Measurements from ENCODE around the gene IFIT1. TPM values are rescaled to one million over a fixed set of nuclear protein-coding genes. Genes with fewer than 3 reads are reported as not detected.
A peak's percentile ranks its signal among the peaks of the same experiment; 100 is the strongest.
"Not testable (repeated sequence)": the region's sequence is repeated elsewhere in the genome, so short reads cannot be mapped to it uniquely, and the experiment has no call there.

IFIT1 gene
- total and polyA plus RNA-seq, 2 donors (not counting 1 experiment from before 2014, with no cell fraction given) = 0.63 to 1.2 TPM

- H3K9me3 ChIP-seq (ENCODE audit: control extremely low read depth in 1 of 3, control insufficient read depth in 2 of 3, insufficient read depth in 1 of 3, low read length in 2 of 3); H3K4me1 ChIP-seq (ENCODE audit: control insufficient read depth in 2 of 2, insufficient read depth in 2 of 2, low read length in 2 of 2); ATAC-seq (ENCODE audit: low read depth); H2AFZ ChIP-seq (ENCODE audit: insufficient read depth, low read depth, low read length, poor library complexity, severe bottlenecking); H4K20me1 ChIP-seq (ENCODE audit: control insufficient read depth, insufficient read depth, low read length, poor library complexity, severe bottlenecking); H3K9ac ChIP-seq (ENCODE audit: low read length); H3K27me3 Mint-ChIP-seq; H3K4me3 Mint-ChIP-seq; H3K27me3 ChIP-seq (replicated peaks in 1 of 4; ENCODE audit: control extremely low read depth in 1 of 4, control insufficient read depth in 3 of 4, insufficient read depth in 4 of 4, low read length in 3 of 4); intact Hi-C loops (cut with micrococcal nuclease); H3K9me3 Mint-ChIP-seq (ENCODE audit: insufficient read depth); H3K4me3 ChIP-seq (ENCODE audit: control extremely low read depth in 1 of 5, extremely low read depth in 1 of 5, insufficient read depth in 1 of 5, low read depth in 2 of 5, low read length in 4 of 5); POLR2A ChIA-PET; H3K4me2 ChIP-seq (replicated peaks; ENCODE audit: low read depth, low read length, poor library complexity, severe bottlenecking); H3K27ac ChIP-seq (ENCODE audit: low read length in 2 of 2); DNase-seq; H3K36me3 ChIP-seq (replicated peaks in 1 of 2; ENCODE audit: control extremely low read depth in 1 of 2, control insufficient read depth in 1 of 2, extremely low read depth in 1 of 2, insufficient read depth in 2 of 2, low read length in 1 of 2); H3K27ac Mint-ChIP-seq: not testable (repeated sequence)
- 96% methylated on average over 4 of the region's 5 CpGs for WGBS (ENCODE audit: insufficient coverage)
- H3K4me1 Mint-ChIP-seq = peaks cover 16% of the 10 kb centered on the region
- peaks cover 16% of the 10 kb centered on the region for H3K79me2 ChIP-seq (ENCODE audit: control insufficient read depth, insufficient read depth, low read length)
- CTCF ChIA-PET = interaction anchor here (0.7 to 1.0 kb wide), 2 partner anchors 12 to 155 kb away, joined by 3 read pairs; no protein-coding TSS in a partner anchor
Observed at GRCh38 chr10:89409282-89409681, 16.9 kb downstream of the IFIT1 start.

GRCh38 chr10:89410551-89410950 is 18.1 kb downstream of the IFIT1 start:
- H3K9me3 Mint-ChIP-seq (ENCODE audit: insufficient read depth); POLR2A ChIA-PET; DNase-seq; H3K27me3 Mint-ChIP-seq; CTCF ChIA-PET; H3K9ac ChIP-seq (ENCODE audit: low read length); H3K9me3 ChIP-seq (ENCODE audit: control extremely low read depth in 1 of 3, control insufficient read depth in 2 of 3, insufficient read depth in 1 of 3, low read length in 2 of 3); H2AFZ ChIP-seq (ENCODE audit: insufficient read depth, low read depth, low read length, poor library complexity, severe bottlenecking); H3K4me3 ChIP-seq (ENCODE audit: control extremely low read depth in 1 of 5, extremely low read depth in 1 of 5, insufficient read depth in 1 of 5, low read depth in 2 of 5, low read length in 4 of 5); H3K4me2 ChIP-seq (replicated peaks; ENCODE audit: low read depth, low read length, poor library complexity, severe bottlenecking); H3K27ac Mint-ChIP-seq; H3K27ac ChIP-seq (ENCODE audit: low read length in 2 of 2); H3K36me3 ChIP-seq (replicated peaks in 1 of 2; ENCODE audit: control extremely low read depth in 1 of 2, control insufficient read depth in 1 of 2, extremely low read depth in 1 of 2, insufficient read depth in 2 of 2, low read length in 1 of 2); H4K20me1 ChIP-seq (ENCODE audit: control insufficient read depth, insufficient read depth, low read length, poor library complexity, severe bottlenecking); ATAC-seq (ENCODE audit: low read depth); H3K4me3 Mint-ChIP-seq; H3K27me3 ChIP-seq (replicated peaks in 1 of 4; ENCODE audit: control extremely low read depth in 1 of 4, control insufficient read depth in 3 of 4, insufficient read depth in 4 of 4, low read length in 3 of 4): not testable (repeated sequence)
- Histone ChIP-seq H3K4me1 (ENCODE audit: control insufficient read depth in 2 of 2, insufficient read depth in 2 of 2, low read length in 2 of 2) (peaks cover 10% of the 10 kb centered on the region in 2 donors), H3K79me2 (ENCODE audit: control insufficient read depth, insufficient read depth, low read length) (peaks cover 28% of the 10 kb centered on the region)
- 79% methylated on average over 2 of the region's 5 CpGs for WGBS (ENCODE audit: insufficient coverage)
- peaks cover 21% of the 10 kb centered on the region for H3K4me1 Mint-ChIP-seq
- intact Hi-C loops (cut with micrococcal nuclease) = loop anchor here (5.0 to 10.0 kb wide), 3 partner anchors 326 to 2004 kb away; partner anchors contain the start of genes ATAD1 and HECTD2

- H3K4me3 ChIP-seq (ENCODE audit: control extremely low read depth in 1 of 5, extremely low read depth in 1 of 5, insufficient read depth in 1 of 5, low read depth in 2 of 5, low read length in 4 of 5); H3K27me3 Mint-ChIP-seq; H3K36me3 ChIP-seq (replicated peaks in 1 of 2; ENCODE audit: control extremely low read depth in 1 of 2, control insufficient read depth in 1 of 2, extremely low read depth in 1 of 2, insufficient read depth in 2 of 2, low read length in 1 of 2); POLR2A ChIA-PET; H3K27ac ChIP-seq (ENCODE audit: low read length in 2 of 2); H3K4me3 Mint-ChIP-seq; DNase-seq; H3K4me2 ChIP-seq (replicated peaks; ENCODE audit: low read depth, low read length, poor library complexity, severe bottlenecking); H3K27me3 ChIP-seq (replicated peaks in 1 of 4; ENCODE audit: control extremely low read depth in 1 of 4, control insufficient read depth in 3 of 4, insufficient read depth in 4 of 4, low read length in 3 of 4); H3K27ac Mint-ChIP-seq; H3K9me3 Mint-ChIP-seq (ENCODE audit: insufficient read depth); H2AFZ ChIP-seq (ENCODE audit: insufficient read depth, low read depth, low read length, poor library complexity, severe bottlenecking); ATAC-seq (ENCODE audit: low read depth); CTCF ChIA-PET; H3K9me3 ChIP-seq (ENCODE audit: control extremely low read depth in 1 of 3, control insufficient read depth in 2 of 3, insufficient read depth in 1 of 3, low read length in 2 of 3); H4K20me1 ChIP-seq (ENCODE audit: control insufficient read depth, insufficient read depth, low read length, poor library complexity, severe bottlenecking); H3K9ac ChIP-seq (ENCODE audit: low read length): not testable (repeated sequence)
- Histone ChIP-seq H3K4me1 (ENCODE audit: control insufficient read depth in 2 of 2, insufficient read depth in 2 of 2, low read length in 2 of 2) (peaks cover 16% of the 10 kb centered on the region in 2 donors), H3K79me2 (ENCODE audit: control insufficient read depth, insufficient read depth, low read length) (peaks cover 34% of the 10 kb centered on the region)
- 100% methylated on average over 1 of the region's 2 CpGs for WGBS (ENCODE audit: insufficient coverage)
- H3K4me1 Mint-ChIP-seq = peaks cover 24% of the 10 kb centered on the region
- intact Hi-C loops (cut with micrococcal nuclease) = loop anchor here (5.0 to 10.0 kb wide), 3 partner anchors 326 to 2004 kb away; partner anchors contain the start of genes ATAD1 and HECTD2
Observed at GRCh38 chr10:89411135-89411534, 18.7 kb downstream of the IFIT1 start.

DNA sequence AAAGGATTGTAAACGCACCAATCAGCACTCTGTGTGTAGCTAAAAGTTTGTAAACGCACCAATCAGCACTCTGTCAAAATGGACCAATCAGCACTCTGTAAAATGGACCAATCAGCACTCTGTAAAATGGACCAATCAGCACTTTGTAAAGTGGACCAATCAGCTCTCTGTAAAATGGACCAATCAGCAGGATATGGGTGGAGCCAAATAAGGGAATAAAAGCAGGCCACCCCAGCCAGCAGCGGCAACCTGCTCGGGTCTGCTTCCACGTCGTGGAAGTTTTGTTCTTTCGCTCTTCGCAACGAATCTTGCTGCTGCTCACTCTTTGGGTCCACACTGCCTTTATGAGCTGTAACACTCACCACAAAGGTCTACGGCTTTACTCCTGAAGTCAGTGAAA is 19.9 kb downstream of the IFIT1 start:
- H3K27me3 Mint-ChIP-seq; H3K4me3 ChIP-seq (ENCODE audit: control extremely low read depth in 1 of 5, extremely low read depth in 1 of 5, insufficient read depth in 1 of 5, low read depth in 2 of 5, low read length in 4 of 5); H3K9me3 Mint-ChIP-seq (ENCODE audit: insufficient read depth); POLR2A ChIA-PET; H3K4me2 ChIP-seq (replicated peaks; ENCODE audit: low read depth, low read length, poor library complexity, severe bottlenecking); H3K36me3 ChIP-seq (replicated peaks in 1 of 2; ENCODE audit: control extremely low read depth in 1 of 2, control insufficient read depth in 1 of 2, extremely low read depth in 1 of 2, insufficient read depth in 2 of 2, low read length in 1 of 2); H3K9me3 ChIP-seq (ENCODE audit: control extremely low read depth in 1 of 3, control insufficient read depth in 2 of 3, insufficient read depth in 1 of 3, low read length in 2 of 3); H3K27ac ChIP-seq (ENCODE audit: low read length in 2 of 2); H2AFZ ChIP-seq (ENCODE audit: insufficient read depth, low read depth, low read length, poor library complexity, severe bottlenecking); ATAC-seq (ENCODE audit: low read depth); H3K27me3 ChIP-seq (replicated peaks in 1 of 4; ENCODE audit: control extremely low read depth in 1 of 4, control insufficient read depth in 3 of 4, insufficient read depth in 4 of 4, low read length in 3 of 4); H3K9ac ChIP-seq (ENCODE audit: low read length): not testable (repeated sequence)
- CTCF ChIA-PET = interaction anchor here (0.6 to 1.4 kb wide), 3 partner anchors 19 to 148 kb away, joined by 3 to 5 read pairs (median 4); partner anchors contain the start of gene IFIT1
- Histone ChIP-seq H4K20me1 (ENCODE audit: control insufficient read depth, insufficient read depth, low read length, poor library complexity, severe bottlenecking) (peaks cover 14% of the 10 kb centered on the region), H3K4me1 (ENCODE audit: control insufficient read depth in 2 of 2, insufficient read depth in 2 of 2, low read length in 2 of 2) (peaks cover 21% of the 10 kb centered on the region in 2 donors), H3K79me2 (ENCODE audit: control insufficient read depth, insufficient read depth, low read length) (peaks cover 43% of the 10 kb centered on the region)
- Mint-ChIP-seq H3K27ac (peak overlapping the region; percentile 46), H3K4me3 (peak overlapping the region; percentile 24), H3K4me1 (peaks cover 32% of the 10 kb centered on the region)
- intact Hi-C loops (cut with micrococcal nuclease) = loop anchor here (5.0 to 10.0 kb wide), 3 partner anchors 327 to 2003 kb away; partner anchors contain the start of genes ATAD1 and HECTD2
- peak; percentile 25 for DNase-seq
- WGBS (ENCODE audit: insufficient coverage) = 95% methylated on average over 9 of the region's 10 CpGs

Data from B cell (primary cell).